H1 (cell line): ENCODE measurements around the gene P3R3URF. TPM values are rescaled to one million over a fixed set of nuclear protein-coding genes. Genes with fewer than 3 reads are reported as not detected.
A peak's percentile ranks its signal among the peaks of the same experiment; 100 is the strongest.

Experiments used
- CTCF ChIA-PET: fragments of 300-600 bp; sonication (Branson Sonifier 250); formaldehyde crosslinking; loops from one replicate; lab custom pipeline; 2021; ENCODE audit not compliant: partially characterized antibody; lab: Charles Lee
- POLR2A ChIA-PET: fragments of 300-600 bp; sonication (Branson Sonifier 250); formaldehyde crosslinking; loops from one replicate; lab custom pipeline; 2021; ENCODE audit warnings: inconsistent platforms; ENCODE audit not compliant: partially characterized antibody; lab: Charles Lee
- DNase-seq, 2 experiments: peaks; one replicate each; pipeline versions ENCODE4 v3.0.0 to v3.0.0-alpha.2; 2010 to 2022; ENCODE audit warnings: low spot score in 2 of 2, low read depth in 1 of 2, mixed read lengths in 1 of 2
- FAIRE-seq: peaks from 2 replicates; lab custom pipeline; 2011; peaks lifted over from hg19 to GRCh38; lab: Jason Lieb, UNC
- H2AFZ ChIP-seq: 2 replicates; pipeline ENCODE4 v1.8.1; 2012; ENCODE audit warnings: low read length, inconsistent platforms
- H2AK5ac ChIP-seq: 2 replicates; pipeline ENCODE4 v1.6.1; 2013; ENCODE audit warnings: low read depth, low read length
- H2BK120ac ChIP-seq: replicated peaks from 2 replicates; pipeline ENCODE3; 2013; ENCODE audit warnings: low read depth, low read length, inconsistent platforms
- H2BK12ac ChIP-seq: 2 replicates; pipeline ENCODE4 v1.6.1; 2013; ENCODE audit warnings: low read depth, low read length
- H2BK15ac ChIP-seq: 2 replicates; pipeline ENCODE4 v1.6.1; 2013; ENCODE audit warnings: low read length
- H2BK20ac ChIP-seq: 2 replicates; pipeline ENCODE4 v1.6.1; 2013; ENCODE audit warnings: low read length
- H2BK5ac ChIP-seq: 2 replicates; pipeline ENCODE4 v1.6.1; 2013; ENCODE audit warnings: low read depth, low read length
- H3K14ac ChIP-seq: 2 replicates; pipeline ENCODE4 v1.6.1; 2013; ENCODE audit warnings: inconsistent platforms; ENCODE audit not compliant: insufficient read length
- H3K18ac ChIP-seq: 2 replicates; pipeline ENCODE4 v1.6.1; 2013; ENCODE audit warnings: low read length; ENCODE audit errors: extremely low read depth
- H3K23ac ChIP-seq: 2 replicates; pipeline ENCODE4 v1.6.1; 2013; ENCODE audit warnings: inconsistent platforms; ENCODE audit not compliant: insufficient read length
- H3K23me2 ChIP-seq: 2 replicates; pipeline ENCODE4 v1.6.1; 2013; ENCODE audit warnings: low read depth, low read length
- H3K27ac ChIP-seq: 2 replicates; pipeline ENCODE4 v1.6.1; 2011; ENCODE audit warnings: low read depth, low read length, inconsistent platforms
- H3K27me3 ChIP-seq, 4 experiments: replicated peaks in 1 of 4; 1 replicate in 1 of 4; 2 replicates in 3 of 4; pipeline versions ENCODE4 v1.6.1 to v1.8.1; 2011 to 2013; ENCODE audit warnings: low read length in 3 of 4, mild to moderate bottlenecking in 3 of 4, inconsistent platforms in 2 of 4, mixed read lengths in 2 of 4, moderate library complexity in 1 of 4; ENCODE audit not compliant: control insufficient read depth in 3 of 4, insufficient read depth in 3 of 4; ENCODE audit errors: extremely low read depth in 1 of 4
- H3K36me3 ChIP-seq, 4 experiments: 2 replicates each; pipeline versions ENCODE4 v1.6.1 to v1.8.1; 2011 to 2013; ENCODE audit warnings: mild to moderate bottlenecking in 4 of 4, low read length in 3 of 4, moderate library complexity in 2 of 4, control low read depth in 1 of 4, inconsistent platforms in 1 of 4; ENCODE audit not compliant: insufficient read depth in 4 of 4, control insufficient read depth in 2 of 4
- H3K4ac ChIP-seq: replicated peaks from 2 replicates; pipeline ENCODE3; 2013; ENCODE audit warnings: low read length, low read depth, mixed read lengths, inconsistent platforms; ENCODE audit not compliant: insufficient read length
- H3K4me1 ChIP-seq, 4 experiments: replicated peaks in 1 of 4; 1 replicate in 1 of 4; 2 replicates in 3 of 4; pipeline versions ENCODE4 v1.6.1 to v1.8.1; 2011 to 2013; ENCODE audit warnings: low read length in 3 of 4, inconsistent platforms in 2 of 4, mixed read lengths in 1 of 4; ENCODE audit not compliant: insufficient read depth in 4 of 4, control insufficient read depth in 3 of 4
- H3K4me2 ChIP-seq, 2 experiments: 2 replicates each; pipeline versions ENCODE4 v1.6.1 to v1.8.1; 2011 to 2013; ENCODE audit warnings: low read depth in 2 of 2, low read length in 2 of 2, control low read depth in 1 of 2, inconsistent platforms in 1 of 2, mild to moderate bottlenecking in 1 of 2; ENCODE audit not compliant: insufficient read depth in 1 of 2
- H3K4me3 ChIP-seq, 4 experiments: fragments of 200-600, 300-600 bp in 1 of 4; sonication (generic), shearing (Covaris generic), sonication (Bioruptor Twin) in 1 of 4; 2 replicates each; pipeline versions ENCODE4 v1.5.1 to v1.8.1; 2011 to 2016; ENCODE audit warnings: low read length in 4 of 4, low read depth in 3 of 4, control low read depth in 2 of 4, inconsistent platforms in 2 of 4, mild to moderate bottlenecking in 2 of 4, mixed read lengths in 1 of 4, moderate library complexity in 1 of 4; ENCODE audit not compliant: insufficient read depth in 2 of 4; ENCODE audit errors: extremely low read depth in 1 of 4
- H3K56ac ChIP-seq: replicated peaks from 2 replicates; pipeline ENCODE3; 2013; ENCODE audit warnings: low read depth, mild to moderate bottlenecking, mixed read lengths, low read length, inconsistent platforms; ENCODE audit not compliant: insufficient read length
- H3K79me1 ChIP-seq: 2 replicates; pipeline ENCODE4 v1.6.1; 2013; ENCODE audit warnings: low read depth, low read length, control low read depth
- H3K79me2 ChIP-seq, 2 experiments: 2 replicates each; pipeline versions ENCODE4 v1.6.1 to v1.8.1; 2012 to 2013; ENCODE audit warnings: low read length in 2 of 2, mild to moderate bottlenecking in 2 of 2, inconsistent platforms in 1 of 2; ENCODE audit not compliant: insufficient read depth in 2 of 2, control insufficient read depth in 1 of 2
- H3K9ac ChIP-seq, 4 experiments: replicated peaks in 1 of 4; 1 replicate in 1 of 4; 2 replicates in 3 of 4; pipeline versions ENCODE4 v1.6.1 to v1.8.1; 2011 to 2013; ENCODE audit warnings: low read depth in 3 of 4, low read length in 3 of 4, control low read depth in 2 of 4, mild to moderate bottlenecking in 2 of 4, moderate library complexity in 2 of 4, inconsistent platforms in 1 of 4; ENCODE audit errors: extremely low read depth in 1 of 4
- H3K9me3 ChIP-seq, 2 experiments: 2 replicates each; pipeline versions ENCODE4 v1.6.1 to v1.8.1; 2012 to 2013; ENCODE audit warnings: mild to moderate bottlenecking in 2 of 2, moderate library complexity in 2 of 2, control low read depth in 1 of 2, inconsistent platforms in 1 of 2, low read depth in 1 of 2, low read length in 1 of 2, mixed read lengths in 1 of 2; ENCODE audit not compliant: insufficient read depth in 2 of 2
- H4K20me1 ChIP-seq, 2 experiments: replicated peaks in 1 of 2; 2 replicates each; pipeline versions ENCODE3 to v1.8.1; 2011 to 2013; ENCODE audit warnings: inconsistent platforms in 2 of 2, low read length in 2 of 2, mild to moderate bottlenecking in 1 of 2; ENCODE audit not compliant: insufficient read depth in 2 of 2, control insufficient read depth in 1 of 2
- H4K5ac ChIP-seq: 2 replicates; pipeline ENCODE4 v1.6.1; 2013; ENCODE audit warnings: low read length, low read depth, mixed read lengths, inconsistent platforms; ENCODE audit not compliant: insufficient read length
- H4K8ac ChIP-seq: 2 replicates; pipeline ENCODE4 v1.8.0; 2013; ENCODE audit warnings: mild to moderate bottlenecking, moderate library complexity, low read length, inconsistent platforms; ENCODE audit not compliant: insufficient read depth; ENCODE audit errors: extremely low read depth
- H4K91ac ChIP-seq: replicated peaks from 2 replicates; pipeline ENCODE3; 2013; ENCODE audit warnings: low read length, mixed read lengths, inconsistent platforms; ENCODE audit not compliant: insufficient read length
- CBX8 ChIP-seq: fragments of 300-800, 300-1000 bp; sonication (generic); IDR thresholded peaks from 2 replicates; pipeline ENCODE4 v1.7.1; 2016; ENCODE audit warnings: low read depth, low read length, borderline replicate concordance
- JUN ChIP-seq: IDR thresholded peaks from 2 replicates; pipeline ENCODE4 v1.6.1; 2011; ENCODE audit warnings: low read depth, mild to moderate bottlenecking, improper control_type of control experiment, low read length
- KDM1A ChIP-seq: fragments of 200-600, 300-600 bp; sonication (generic); IDR thresholded peaks from 2 replicates; pipeline ENCODE4 v1.7.1; 2016; ENCODE audit warnings: mild to moderate bottlenecking, low read length, borderline replicate concordance
- KDM4A ChIP-seq: IDR thresholded peaks from one replicate; pipeline ENCODE4 v1.7.1; 2012; ENCODE audit warnings: low read depth, mild to moderate bottlenecking, moderate library complexity, low read length, inconsistent platforms; ENCODE audit not compliant: severe bottlenecking
- NRF1 ChIP-seq: IDR thresholded peaks from 2 replicates; pipeline ENCODE4 v1.6.1; 2011; ENCODE audit warnings: mild to moderate bottlenecking, low read depth, low read length, improper control_type of control experiment
- SP1 ChIP-seq: IDR thresholded peaks from 2 replicates; pipeline ENCODE4 v1.6.1; 2011; ENCODE audit warnings: low read depth, low read length
- TAF7 ChIP-seq: optimal IDR thresholded peaks from 2 replicates; pipeline ENCODE3; 2011; ENCODE audit warnings: low read depth, mild to moderate bottlenecking, inconsistent platforms, low read length, moderate library complexity, borderline replicate concordance
- USF2 ChIP-seq: IDR thresholded peaks from 2 replicates; pipeline ENCODE4 v1.6.1; 2011; ENCODE audit warnings: low read length, improper control_type of control experiment
- ZNF274 ChIP-seq: IDR thresholded peaks from 2 replicates; pipeline ENCODE4 v1.7.0; 2012; ENCODE audit warnings: low read length, borderline replicate concordance; ENCODE audit errors: extremely low read depth
- WGBS, 2 experiments: shearing (Covaris generic) in 1 of 2; methylation state at CpG; one replicate each; pipeline versions ENCODE4 v1.1.6 to v1.1.7; 2013 to 2015; ENCODE audit warnings: low lambda C conversion rate in 2 of 2, mixed read lengths in 2 of 2, inconsistent platforms in 1 of 2, low coverage in 1 of 2, missing lambda C conversion rate in 1 of 2; ENCODE audit not compliant: insufficient replicate concordance in 2 of 2, insufficient coverage in 1 of 2, insufficient read length in 1 of 2; ENCODE audit errors: extremely low coverage in 1 of 2, missing lambda C conversion rate in 1 of 2; 5-methylcytosine and 5-hydroxymethylcytosine counted together
- polyA plus RNA-seq, 7 experiments: library from polyadenylated mRNA; depleted of rRNA in 3 of 7; stranded (reverse) in 5 of 7; unstranded in 2 of 7; fragments of >200 nt in 5 of 7; fragments of 200-250 nt in 2 of 7; gene quantifications; 1 replicate in 5 of 7; 2 replicates in 1 of 7; 4 replicates in 1 of 7; pipeline versions ENCODE4 v1.2.1 to v1.2.3, GENCODE V29; 2011 to 2013; ENCODE audit warnings: missing spikeins in 2 of 7, mixed read lengths in 2 of 7
- total RNA-seq: library from RNA; stranded (reverse); fragmentation: NEBNext Ultra II Directional; extraction: Animal tissue kit (Norgen Biotek cat#: 25700); gene quantifications from 2 replicates; pipeline ENCODE4 v1.2.1, GENCODE V29; 2021

The P3R3URF gene
- total and polyA plus RNA-seq, 2 of the 8 experiments (the other 6 are each of a cell fraction or from before 2014, with no cell fraction given), result not detected

- no peak overlapping the region for H3K23ac ChIP-seq
- WGBS, 2 experiments, result 4% methylated on average over 10 of the region's 10 CpGs; no CpG with 5 or more reads in 1 of the 2 experiments
- no peaks in the 10 kb centered on the region for H3K36me3 ChIP-seq
- no peak overlapping the region for H3K14ac ChIP-seq
- no peak overlapping the region for H2BK15ac ChIP-seq
- H4K5ac ChIP-seq, result no peak overlapping the region
- no peak overlapping the region for H2BK20ac ChIP-seq
- H2BK5ac ChIP-seq, result no peak overlapping the region
- FAIRE-seq (no peak), DNase-seq (no peak)
- no peaks in the 10 kb centered on the region for H3K27me3 ChIP-seq
- TF ChIP-seq TAF7 (no peak), KDM1A (no peak), JUN (no peak), USF2 (no peak), ZNF274 (no peak), NRF1 (no peak), CBX8 (no peak), SP1 (no peak), KDM4A (no peak)
- ChIA-PET CTCF (interaction anchor here (1.0 kb wide), 1 partner anchor 114 kb away, joined by 3 read pairs; no protein-coding TSS in a partner anchor), POLR2A (interaction anchor here (0.6 to 3.4 kb wide), 15 partner anchors 11 to 577 kb away, joined by 3 to 16 read pairs (median 4); no protein-coding TSS in a partner anchor)
- H4K91ac ChIP-seq, result no peak overlapping the region
- H2BK120ac ChIP-seq, result no peak overlapping the region
- H3K23me2 ChIP-seq, result peaks cover 10% of the 10 kb centered on the region
- peak overlapping the region; percentile 92 to 93 for H3K4me2 ChIP-seq
- H4K8ac ChIP-seq, result no peak overlapping the region
- no peak overlapping the region for H3K56ac ChIP-seq
- no peaks in the 10 kb centered on the region for H3K9me3 ChIP-seq
- H3K4me1 ChIP-seq, result peaks cover 0 to 6% (median 4%) of the 10 kb centered on the region in 4 experiments; a peak in 5 of 7 replicates
- no peak overlapping the region for H3K4ac ChIP-seq
- peak overlapping the region in 1 of 4 experiments; percentile 46; a peak in 2 of 7 replicates for H3K9ac ChIP-seq
- no peak overlapping the region for H2AK5ac ChIP-seq
- peaks cover 0 to 25% of the 10 kb centered on the region in 2 experiments; a peak in 2 of 4 replicates for H3K79me2 ChIP-seq
- no peak overlapping the region for H3K18ac ChIP-seq
- no peaks in the 10 kb centered on the region for H3K79me1 ChIP-seq
- peaks cover 0 to 3% of the 10 kb centered on the region in 2 experiments for H4K20me1 ChIP-seq
- H3K4me3 ChIP-seq, result peak overlapping the region; percentile 58 to 89 (median 74)
- H3K27ac ChIP-seq, result no peak overlapping the region
- no peak overlapping the region for H2AFZ ChIP-seq
- no peak overlapping the region for H2BK12ac ChIP-seq
Measured at GRCh38 chr1:46131093-46131492, 45.2 kb downstream of the P3R3URF start.
